NCI-H146 treated with DMSO at 0.1 percent for 48 hours (cell line): Measurements from ENCODE around the gene PDE7B.

ENCODE experiments used
- DNase-seq: peaks from one replicate; lab custom pipeline; 2025; ENCODE audit not compliant: unreplicated experiment; lab: John Stamatoyannopoulos, UW

PDE7B gene

DNA sequence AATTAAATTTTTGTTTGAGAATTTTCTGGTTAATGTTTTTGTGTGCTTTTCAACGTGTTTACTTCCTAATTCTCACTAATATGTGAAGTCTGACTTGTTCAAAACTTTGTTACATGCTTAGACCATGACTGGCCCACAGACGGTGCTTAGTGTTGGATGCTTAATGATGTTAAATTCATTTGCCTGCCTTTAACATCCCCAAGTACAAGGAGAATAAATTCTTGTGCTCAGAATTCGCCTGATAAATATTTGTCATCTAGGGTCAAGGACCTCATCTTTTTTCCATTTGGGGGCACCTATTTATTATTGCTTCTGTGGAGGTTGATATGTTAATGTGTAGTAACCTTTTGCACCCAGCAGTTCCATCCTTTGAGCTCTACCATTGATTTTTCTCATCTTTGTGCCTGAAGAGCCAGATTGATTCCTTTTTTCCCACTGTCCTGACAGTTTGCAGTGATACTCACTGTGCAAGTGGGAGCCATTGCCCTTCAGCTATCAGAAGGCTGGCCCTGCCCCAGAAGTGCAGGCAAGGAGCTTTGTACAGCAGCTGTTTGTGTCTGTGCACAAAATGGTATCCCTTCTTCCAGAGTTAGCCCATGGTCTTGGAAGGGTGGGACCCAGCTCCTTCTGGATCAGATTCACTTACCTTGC, 170.8 kb downstream of the PDE7B start:
- no peak for DNase-seq

DNA sequence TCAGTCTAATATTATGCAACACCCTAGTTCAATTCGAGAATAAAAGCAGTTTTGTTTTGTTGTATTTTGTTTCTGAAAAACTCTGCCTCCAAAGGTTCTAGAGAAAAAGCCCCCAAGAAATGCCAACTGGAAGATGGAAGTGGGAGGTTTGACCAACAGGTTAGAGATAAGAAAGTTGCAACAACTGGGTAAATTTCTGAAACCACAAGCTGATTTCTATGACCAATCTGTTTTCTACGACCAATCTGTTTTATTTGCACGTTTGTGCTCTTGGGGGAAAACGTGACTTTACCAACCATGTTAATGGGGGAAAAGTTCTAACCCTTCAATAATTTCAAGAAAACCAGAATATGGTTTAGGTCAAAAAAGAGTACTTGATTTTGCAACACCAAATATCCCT, 173.2 kb downstream of the PDE7B start:
- DNase-seq, result no peak

DNA sequence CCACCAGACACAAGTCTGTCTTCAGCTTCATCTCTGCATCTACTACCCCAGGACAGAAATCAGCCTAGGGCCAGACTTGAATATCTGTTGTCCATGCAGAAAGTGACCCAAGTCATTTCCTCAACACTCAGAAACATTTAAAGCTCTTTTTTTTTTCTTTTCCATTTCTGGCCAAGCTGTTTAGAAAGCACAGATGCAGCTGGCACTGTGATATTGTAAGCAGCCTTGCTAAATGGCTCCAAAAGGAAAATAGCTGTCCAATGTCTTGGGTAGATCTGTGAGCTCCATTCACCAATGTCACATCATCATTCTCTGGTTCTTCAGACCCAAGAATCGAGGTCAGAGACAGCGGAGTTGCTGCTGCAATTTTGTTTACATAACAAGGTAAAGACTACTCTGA, 174.2 kb downstream of the PDE7B start:
- no peak for DNase-seq

GRCh38 chr6:136030131-136030530, 178.6 kb downstream of the PDE7B start:
- no peak for DNase-seq

- no peak for DNase-seq
These were observed 180.5 kb downstream of the PDE7B start for GRCh38 chr6:136031982-136032381.

DNA sequence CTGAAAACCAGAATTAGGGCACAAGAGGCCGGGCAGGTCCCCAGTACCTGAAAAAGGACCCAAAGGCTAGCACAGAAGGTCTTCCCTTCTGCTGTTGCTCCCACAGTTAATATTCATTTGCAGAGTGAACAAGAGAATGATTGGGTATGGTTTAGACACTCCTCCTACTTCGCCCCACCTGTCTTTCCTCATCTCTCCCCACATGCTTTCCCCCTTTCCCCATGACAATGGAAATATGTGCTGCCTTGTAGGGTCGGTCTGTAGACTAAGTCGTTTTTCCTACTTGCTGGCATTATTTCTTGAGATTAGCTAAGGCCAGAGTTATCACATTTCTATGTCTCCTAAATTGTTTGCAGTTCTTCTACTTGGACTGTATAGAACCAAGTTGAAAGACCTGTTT, 181.9 kb downstream of the PDE7B start:
- no peak for DNase-seq

GRCh38 chr6:136034422-136034821, 182.9 kb downstream of the PDE7B start:
- DNase-seq, result no peak

GRCh38 chr6:136035378-136036070, 184.0 kb downstream of the PDE7B start:
- DNase-seq, result no peak

GRCh38 chr6:136036071-136036380, 184.5 kb downstream of the PDE7B start:
- DNase-seq, result no peak

DNA sequence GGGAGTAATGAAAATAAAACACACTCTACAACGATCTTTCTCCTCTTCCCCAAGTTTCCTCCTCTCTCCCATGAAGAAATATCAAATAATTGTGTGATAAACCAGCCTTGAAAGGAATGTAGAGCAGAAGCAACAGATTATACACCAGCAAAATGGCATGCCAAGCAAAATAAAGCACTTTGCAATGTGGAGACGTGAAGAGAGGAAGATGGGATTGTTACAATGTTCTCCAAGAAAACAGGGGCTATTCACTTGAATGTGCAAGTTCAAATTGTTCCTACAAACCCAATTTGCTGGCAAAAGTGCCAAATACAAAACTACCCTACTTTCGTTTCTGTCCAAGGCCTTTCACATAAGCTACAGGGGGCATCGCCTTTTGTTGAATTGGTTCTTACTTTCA, 185.1 kb downstream of the PDE7B start:
- no peak for DNase-seq

- no peak for DNase-seq
These were observed 185.9 kb downstream of the PDE7B start for GRCh38 chr6:136037242-136037875.

- no peak for DNase-seq
These were observed 186.5 kb downstream of the PDE7B start for GRCh38 chr6:136037876-136038460.

GRCh38 chr6:136038531-136038930, 187.0 kb downstream of the PDE7B start:
- no peak for DNase-seq

DNA sequence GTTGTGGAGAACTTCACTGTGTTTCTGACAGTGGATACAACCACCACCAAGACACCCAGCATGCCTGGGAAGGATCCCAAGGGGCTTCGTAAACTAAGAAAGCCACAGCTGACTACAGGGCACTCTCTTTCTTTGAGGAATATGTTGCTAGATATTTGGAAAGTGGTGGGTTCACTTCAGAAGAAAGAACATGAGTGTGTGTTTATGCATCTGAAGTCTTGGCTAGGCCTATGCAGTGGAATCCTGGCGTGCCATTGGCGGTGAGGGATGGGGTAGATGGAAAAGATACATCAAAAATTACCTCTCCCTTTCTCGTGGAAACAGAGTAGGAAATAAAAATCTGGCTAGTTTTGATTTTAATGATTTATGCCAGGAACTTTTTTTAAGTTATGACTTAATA, 187.7 kb downstream of the PDE7B start:
- DNase-seq, result no peak

GRCh38 chr6:136050475-136050874, 199.0 kb downstream of the PDE7B start:
- DNase-seq, result no peak

- no peak for DNase-seq
These were observed 199.8 kb downstream of the PDE7B start for GRCh38 chr6:136051140-136051775.

GRCh38 chr6:136052031-136052430, 200.5 kb downstream of the PDE7B start:
- no peak for DNase-seq

- no peak for DNase-seq
These were observed 207.4 kb downstream of the PDE7B start for GRCh38 chr6:136058852-136059251.

GRCh38 chr6:136059308-136059707, 207.8 kb downstream of the PDE7B start:
- no peak for DNase-seq

GRCh38 chr6:136060052-136060451, 208.6 kb downstream of the PDE7B start:
- DNase-seq, result no peak

- DNase-seq, result no peak
These were observed 209.3 kb downstream of the PDE7B start for GRCh38 chr6:136060759-136061158.

DNA sequence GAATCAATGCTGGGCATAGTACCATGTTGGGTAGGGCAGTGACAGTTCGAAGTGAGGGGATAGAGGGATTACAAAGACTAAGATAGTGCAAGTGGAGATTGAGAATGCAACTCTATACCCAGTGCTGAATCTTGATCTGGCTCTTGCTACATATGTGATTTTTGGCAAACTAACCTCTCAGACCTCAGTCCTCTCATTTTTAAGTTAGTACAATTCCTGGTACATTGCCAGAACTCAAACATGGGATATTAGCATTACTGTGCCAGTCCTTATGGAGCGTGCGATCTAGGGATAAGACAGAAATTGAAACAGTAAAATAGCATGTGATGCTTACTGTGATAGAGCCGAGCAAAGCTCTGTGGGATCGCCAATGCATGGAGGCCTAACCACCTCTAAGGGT, 210.2 kb downstream of the PDE7B start:
- no peak for DNase-seq
